ENCODE measurements around the gene CEP112. TPM values are rescaled to one million over a fixed set of nuclear protein-coding genes. Genes with fewer than 3 reads are reported as not detected.

Gene CEP112
- polyA plus RNA-seq, 1 donor, result 16.9 TPM

DNA sequence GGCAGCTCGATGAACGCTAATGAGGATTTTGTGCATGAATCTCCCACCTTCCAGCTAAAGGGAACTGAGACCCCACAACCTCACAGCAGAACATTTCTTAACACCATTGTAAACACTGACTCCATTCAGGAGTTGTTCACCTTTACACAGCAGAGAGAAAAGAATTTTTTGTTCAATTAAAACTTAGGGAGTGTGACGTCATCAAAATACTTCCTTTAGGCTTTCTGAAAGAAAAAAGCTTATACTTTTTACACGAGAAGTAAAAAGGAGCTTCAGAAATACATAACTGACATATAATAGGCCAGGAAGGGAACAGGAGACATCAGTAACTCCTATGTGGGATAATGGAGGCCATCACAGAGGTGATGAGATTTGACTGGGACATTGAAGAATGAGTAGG lies 532.4 kb downstream of the CEP112 start:
- DNase-seq (ENCODE audit: low read depth), result no peak

GRCh38 chr17:65657251-65657828 lies 534.6 kb downstream of the CEP112 start:
- no peak for DNase-seq (ENCODE audit: low read depth)

DNA sequence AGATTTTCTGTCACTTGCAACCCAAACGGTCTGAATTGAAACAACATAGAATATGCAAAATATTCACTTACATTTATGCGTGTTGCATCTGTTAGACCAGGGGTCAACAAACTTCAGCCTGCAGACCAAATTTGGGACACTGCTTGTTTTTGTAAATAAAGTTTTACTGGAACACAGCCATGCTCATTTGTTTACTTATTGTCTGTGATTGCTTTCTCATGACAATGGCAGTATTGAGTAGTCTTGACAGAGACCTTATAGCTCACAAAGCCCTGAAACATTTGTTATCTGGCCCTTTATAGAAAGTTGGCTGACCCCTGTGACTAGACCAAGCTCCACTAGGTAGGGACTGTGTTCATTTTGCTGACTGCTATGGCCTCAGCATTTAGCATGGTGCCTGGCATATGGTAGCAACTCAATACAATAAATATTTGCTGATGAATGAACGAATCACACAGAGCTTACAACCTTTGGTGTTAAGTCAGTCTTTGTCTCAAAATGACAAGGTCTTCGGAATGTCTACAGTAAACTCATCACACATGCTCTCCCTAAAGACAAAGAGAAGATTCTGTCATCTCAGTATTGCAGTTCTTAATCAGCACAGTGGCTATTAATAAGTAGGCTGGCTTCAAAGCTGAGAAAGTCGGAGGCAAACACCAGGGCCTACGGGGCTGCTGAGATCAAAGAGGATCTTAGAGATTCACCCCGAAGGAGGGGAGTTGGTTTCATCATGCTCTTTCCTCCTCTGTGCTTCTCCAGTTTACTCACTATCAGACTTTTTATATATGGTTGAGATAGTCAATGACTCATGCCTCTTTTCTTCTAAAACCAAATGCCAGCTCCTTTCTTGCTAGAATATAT lies 535.3 kb downstream of the CEP112 start:
- no peak for DNase-seq (ENCODE audit: low read depth)

GRCh38 chr17:65655706-65656105 lies 536.2 kb downstream of the CEP112 start:
- DNase-seq (ENCODE audit: low read depth), result no peak

DNA sequence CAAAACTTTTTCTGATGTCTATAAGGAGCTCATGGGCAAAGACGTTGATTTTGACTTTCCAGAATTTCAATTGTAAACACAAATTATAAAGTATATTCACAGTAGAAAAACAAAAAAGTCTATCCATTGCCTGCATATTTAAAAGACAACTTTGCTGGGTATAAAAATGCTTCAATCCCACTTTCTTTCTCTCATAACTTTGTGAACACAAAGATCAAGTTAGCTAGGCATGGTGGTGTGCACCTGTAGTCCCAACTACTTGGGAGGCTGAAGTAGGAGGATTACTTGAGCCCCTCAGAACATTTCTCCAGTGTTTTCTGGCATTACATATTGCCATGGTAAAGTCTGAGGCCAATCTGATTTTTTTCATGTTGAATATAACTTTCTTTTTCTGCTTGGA lies 547.4 kb downstream of the CEP112 start:
- no peak for DNase-seq (ENCODE audit: low read depth)

- peak; percentile 29 for DNase-seq (ENCODE audit: low read depth)
These were observed 553.5 kb downstream of the CEP112 start for GRCh38 chr17:65638221-65638975.

DNA sequence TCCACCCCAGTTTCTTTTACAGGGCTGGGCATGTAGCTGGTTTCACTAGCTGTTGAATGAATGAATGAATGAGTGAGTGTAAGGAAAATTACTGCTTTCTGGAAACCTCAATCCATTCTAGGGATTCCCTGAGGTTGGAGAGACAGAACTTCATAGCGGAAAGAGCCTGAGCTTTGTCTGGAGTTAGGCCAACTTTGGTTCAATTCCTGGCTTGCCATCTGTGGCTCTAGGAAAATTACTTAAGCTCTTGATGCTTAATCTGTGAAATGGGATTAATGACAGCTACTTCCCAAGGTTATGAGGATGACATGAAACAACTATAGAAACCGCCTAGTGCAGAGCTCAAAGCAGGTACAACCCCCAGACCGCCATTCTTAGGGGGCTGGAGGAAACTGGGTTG lies 554.1 kb downstream of the CEP112 start:
- peak; percentile 19 for DNase-seq (ENCODE audit: low read depth)

- no peak for DNase-seq (ENCODE audit: low read depth)
These were observed 557.4 kb downstream of the CEP112 start for GRCh38 chr17:65634533-65634932.

GRCh38 chr17:65633988-65634387 lies 557.9 kb downstream of the CEP112 start:
- no peak for DNase-seq (ENCODE audit: low read depth)

- DNase-seq (ENCODE audit: low read depth), result no peak
These were observed 558.6 kb downstream of the CEP112 start for GRCh38 chr17:65633146-65633881.

GRCh38 chr17:65630502-65630901 lies 561.4 kb downstream of the CEP112 start:
- no peak for DNase-seq (ENCODE audit: low read depth)

GRCh38 chr17:65629234-65629690 lies 562.7 kb downstream of the CEP112 start:
- DNase-seq (ENCODE audit: low read depth), result no peak

DNA sequence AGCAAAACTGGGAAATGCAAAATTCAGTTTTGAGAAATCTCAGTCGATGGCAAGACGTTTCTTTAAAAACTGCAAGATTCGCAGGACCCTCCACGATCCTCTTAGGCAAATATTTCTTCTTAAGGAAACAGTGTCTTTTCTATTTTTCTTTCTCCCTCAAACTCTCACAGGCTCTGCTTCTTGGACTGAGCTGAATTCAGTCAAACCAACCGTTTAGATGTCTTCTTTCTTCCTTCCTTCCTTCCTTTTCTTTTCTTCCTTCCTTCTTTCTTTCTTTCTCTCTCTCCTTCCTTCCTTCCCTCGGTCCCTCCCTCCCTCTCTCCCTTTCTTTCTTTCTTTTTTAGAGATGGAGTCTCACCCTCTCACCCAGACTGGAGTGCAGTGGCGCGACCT lies 563.3 kb downstream of the CEP112 start:
- DNase-seq (ENCODE audit: low read depth), result no peak

DNA sequence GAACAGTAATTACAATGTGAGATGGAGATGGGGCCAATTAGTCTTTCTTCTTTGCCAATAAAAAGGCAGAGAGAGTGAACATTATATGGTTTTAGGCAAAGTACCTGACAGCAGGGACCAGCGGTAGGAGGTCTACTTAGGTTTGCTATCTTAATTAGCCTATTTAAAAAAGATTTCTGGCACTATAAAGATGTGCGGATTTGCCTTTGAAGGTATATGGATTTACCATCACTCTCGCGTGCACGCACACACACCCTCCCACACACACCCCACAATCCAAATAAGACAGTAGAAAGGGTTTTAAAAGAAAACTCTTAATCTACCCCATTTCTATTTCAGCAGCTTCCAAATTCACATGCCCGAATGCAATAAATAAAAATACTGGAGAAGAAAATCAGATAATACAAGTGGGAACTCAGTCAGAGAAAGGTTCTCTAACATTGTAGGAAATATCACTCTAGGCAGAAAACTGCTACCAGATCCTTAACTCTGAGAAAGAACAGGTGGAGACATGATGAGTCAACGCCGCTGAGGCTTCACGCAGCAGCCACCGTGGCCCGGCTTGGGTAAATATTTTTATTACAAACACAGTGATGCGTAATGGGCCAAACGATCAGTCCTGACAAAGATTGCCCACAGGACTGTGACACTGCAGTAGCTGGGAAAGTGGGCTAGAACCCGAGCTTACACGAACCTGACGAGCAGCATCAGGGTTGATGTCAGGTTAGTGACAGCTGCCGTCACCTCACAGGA lies 563.9 kb downstream of the CEP112 start:
- DNase-seq (ENCODE audit: low read depth), result no peak

GRCh38 chr17:65627108-65627507 lies 564.8 kb downstream of the CEP112 start:
- no peak for DNase-seq (ENCODE audit: low read depth)

- DNase-seq (ENCODE audit: low read depth), result peak; percentile 47
These were observed 565.5 kb downstream of the CEP112 start for GRCh38 chr17:65626451-65626850.

DNA sequence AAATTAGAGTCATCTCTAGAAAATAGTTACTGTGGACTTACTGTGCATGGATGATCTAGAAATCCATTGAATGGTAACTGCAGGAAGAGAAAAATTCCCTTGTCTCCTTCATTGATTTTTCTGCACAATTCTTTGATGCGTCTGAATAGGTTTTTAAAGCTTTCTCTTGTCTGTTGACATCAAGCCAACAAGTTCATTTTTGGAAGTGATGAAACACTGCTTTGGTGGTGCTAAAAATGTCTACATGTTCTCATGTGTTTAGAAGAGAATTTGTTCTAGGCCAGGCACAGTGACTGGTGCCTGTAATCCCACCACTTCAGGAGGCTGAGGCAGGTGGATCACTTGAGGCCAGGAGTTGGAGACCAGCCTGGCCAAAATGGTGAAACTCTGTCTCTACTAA lies 573.4 kb downstream of the CEP112 start:
- DNase-seq (ENCODE audit: low read depth), result no peak

- no peak for DNase-seq (ENCODE audit: low read depth)
These were observed 574.4 kb downstream of the CEP112 start for GRCh38 chr17:65617496-65617895.

- DNase-seq (ENCODE audit: low read depth), result no peak
These were observed 582.2 kb downstream of the CEP112 start for GRCh38 chr17:65609749-65610148.

DNA sequence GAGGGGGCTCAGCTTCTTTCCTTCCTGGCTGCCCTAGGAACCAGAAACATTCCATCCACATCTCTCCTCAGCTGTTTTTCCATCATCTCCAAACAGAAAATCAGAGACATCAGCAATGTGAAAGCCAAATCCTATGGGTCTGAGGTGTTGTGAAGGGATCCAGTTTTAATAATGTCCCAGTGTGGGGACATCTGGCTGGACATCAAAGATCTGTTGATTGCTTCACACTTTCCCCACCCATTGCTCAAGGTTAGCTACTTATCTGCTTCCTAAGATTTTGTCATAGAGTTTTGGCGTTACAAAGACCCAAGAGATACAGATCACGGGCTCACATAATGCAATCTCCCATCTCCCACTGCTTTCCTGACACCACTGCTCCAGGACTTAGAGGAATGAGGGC lies 582.6 kb downstream of the CEP112 start:
- no peak for DNase-seq (ENCODE audit: low read depth)

- DNase-seq (ENCODE audit: low read depth), result no peak
These were observed 587.9 kb downstream of the CEP112 start for GRCh38 chr17:65604070-65604469.

Data from forelimb muscle (tissue), 1 donor.